ENCODE results near the gene SLC13A1.
A peak's percentile ranks its signal among the peaks of the same experiment; 100 is the strongest.

SLC13A1 gene

GRCh38 chr7:123070702-123071286 is 129.0 kb downstream of the SLC13A1 start:
- no peaks in the 10 kb centered on the region for H3K27me3 ChIP-seq (ENCODE audit: insufficient read depth, low read depth)
- TF ChIP-seq CTCF (conservative IDR thresholded peaks at IDR 0.05; ENCODE audit: low read depth, low read length): peak; percentile 55
- H3K79me2 ChIP-seq (ENCODE audit: insufficient read depth, low read depth): no peaks in the 10 kb centered on the region
- no peak overlapping the region for H3K4me3 ChIP-seq (IDR thresholded peaks at IDR 0.05; ENCODE audit: insufficient read depth, low read depth, low read length)
- no peaks in the 10 kb centered on the region for H3K36me3 ChIP-seq (ENCODE audit: insufficient read depth)
- H3K9ac ChIP-seq: no peak overlapping the region
- H3K27ac ChIP-seq: no peak overlapping the region
- H3K4me1 ChIP-seq (ENCODE audit: low read depth, poor library complexity, severe bottlenecking): no peaks in the 10 kb centered on the region
- no peak overlapping the region for H3K4me2 ChIP-seq
- H4K20me1 ChIP-seq (ENCODE audit: insufficient read depth): no peaks in the 10 kb centered on the region
- no peak overlapping the region for H2AFZ ChIP-seq (ENCODE audit: low read depth)

GRCh38 chr7:123067814-123068213 is 132.0 kb downstream of the SLC13A1 start:
- no peaks in the 10 kb centered on the region for H3K36me3 ChIP-seq (ENCODE audit: insufficient read depth)
- H3K4me2 ChIP-seq: no peak overlapping the region
- H2AFZ ChIP-seq (ENCODE audit: low read depth): no peak overlapping the region
- H3K27me3 ChIP-seq (ENCODE audit: insufficient read depth, low read depth): no peaks in the 10 kb centered on the region
- H4K20me1 ChIP-seq (ENCODE audit: insufficient read depth): no peaks in the 10 kb centered on the region
- TF ChIP-seq CTCF (conservative IDR thresholded peaks at IDR 0.05; ENCODE audit: low read depth, low read length): no peak
- no peak overlapping the region for H3K4me3 ChIP-seq (IDR thresholded peaks at IDR 0.05; ENCODE audit: insufficient read depth, low read depth, low read length)
- no peaks in the 10 kb centered on the region for H3K4me1 ChIP-seq (ENCODE audit: low read depth, poor library complexity, severe bottlenecking)
- no peaks in the 10 kb centered on the region for H3K79me2 ChIP-seq (ENCODE audit: insufficient read depth, low read depth)
- no peak overlapping the region for H3K9ac ChIP-seq
- no peak overlapping the region for H3K27ac ChIP-seq
